GM20431 (cell line): Measurements from ENCODE around the gene BBOF1.

Experiments
- in situ Hi-C: fragments of 300-500 bp; cut with MseI, MboI; formaldehyde crosslinking; loops from one replicate; pipeline ENCODE4 v1.15.0; 2020; ENCODE audit warnings: low sequenced_read_pairs; ENCODE audit not compliant: unreplicated experiment

BBOF1 gene

GRCh38 chr14:74022346-74022745 is 3.2 kb downstream of the BBOF1 start:
- in situ Hi-C loops, result no loop called here

GRCh38 chr14:74029136-74029535 is 10.0 kb downstream of the BBOF1 start:
- in situ Hi-C loops, result no loop called here

GRCh38 chr14:74034572-74034971 is 15.4 kb downstream of the BBOF1 start:
- in situ Hi-C loops, result no loop called here

GRCh38 chr14:74035556-74035955 is 16.4 kb downstream of the BBOF1 start:
- in situ Hi-C loops, result no loop called here

GRCh38 chr14:74038020-74038859 is 19.1 kb downstream of the BBOF1 start:
- in situ Hi-C loops, result no loop called here

- in situ Hi-C loops, result no loop called here
These were observed 23.1 kb downstream of the BBOF1 start for GRCh38 chr14:74042296-74042695.

GRCh38 chr14:74045522-74045921 is 26.4 kb downstream of the BBOF1 start:
- in situ Hi-C loops, result no loop called here

GRCh38 chr14:74048281-74048680 is 29.1 kb downstream of the BBOF1 start:
- in situ Hi-C loops, result no loop called here

- in situ Hi-C loops, result no loop called here
These were observed 30.8 kb downstream of the BBOF1 start for GRCh38 chr14:74049876-74050495.

GRCh38 chr14:74062809-74063150 is 43.6 kb downstream of the BBOF1 start:
- in situ Hi-C loops, result no loop called here

GRCh38 chr14:74064426-74064825 is 45.3 kb downstream of the BBOF1 start:
- in situ Hi-C loops, result no loop called here

GRCh38 chr14:74064883-74065282 is 45.7 kb downstream of the BBOF1 start:
- in situ Hi-C loops, result no loop called here

GRCh38 chr14:74065746-74066575 is 46.8 kb downstream of the BBOF1 start:
- in situ Hi-C loops, result no loop called here

GRCh38 chr14:74077401-74077800 is 58.3 kb downstream of the BBOF1 start:
- in situ Hi-C loops, result no loop called here

- in situ Hi-C loops, result no loop called here
These were observed 61.8 kb downstream of the BBOF1 start for GRCh38 chr14:74080820-74081460.

GRCh38 chr14:74081491-74081890 is 62.3 kb downstream of the BBOF1 start:
- in situ Hi-C loops, result no loop called here

- in situ Hi-C loops, result no loop called here
These were observed 64.0 kb downstream of the BBOF1 start for GRCh38 chr14:74083161-74083560.

GRCh38 chr14:74083784-74084276 is 64.7 kb downstream of the BBOF1 start:
- in situ Hi-C loops, result no loop called here

- in situ Hi-C loops, result no loop called here
These were observed 65.3 kb downstream of the BBOF1 start, which contains the start of the genes ALDH6A1 and LIN52 for GRCh38 chr14:74084277-74085046. ALDH6A1 (minus strand) TSS chr14:74084453; CDS start chr14:74084394, 59 bp downstream. LIN52 (plus strand) TSS chr14:74084956; CDS start chr14:74084975, 19 bp downstream.
